ENCODE results near the gene AP2M1. TPM values are rescaled to one million over a fixed set of nuclear protein-coding genes. Genes with fewer than 3 reads are reported as not detected.
A peak's percentile ranks its signal among the peaks of the same experiment; 100 is the strongest.

Gene AP2M1
- total and polyA plus RNA-seq, 2 donors (not counting 3 experiments of a cell fraction or from before 2014, with no cell fraction given) = 431 to 602 TPM

GRCh38 chr3:184176377-184177330 is 2.0 kb downstream of the AP2M1 start:
- intact Hi-C loops (cut with micrococcal nuclease) (loop anchor here (1.0 to 5.0 kb wide), 3 partner anchors 9 to 136 kb away; partner anchors contain the start of genes EIF2B5 and EIF4G1), dilution Hi-C loops (cut with MboI; ENCODE audit: extremely low pct_ligation_motif_present, low sequenced_read_pairs) (no loop called here)
- H3K79me2 ChIP-seq (ENCODE audit: control insufficient read depth, insufficient read depth, low read length) = peaks cover 41% of the 10 kb centered on the region
- H3K9ac ChIP-seq (replicated peaks; ENCODE audit: extremely low read depth, insufficient read depth, low read length) = peak overlapping the region; percentile 86
- FAIRE-seq (peak; percentile 98), DNase-seq (ENCODE audit: low read depth, low spot score) (peak; percentile 90)
- no TSS peak for BruUV-seq (replicated peaks)
- no peaks in the 10 kb centered on the region for H3K9me3 ChIP-seq (replicated peaks; ENCODE audit: control insufficient read depth, insufficient read depth, low read length)
- no peaks in the 10 kb centered on the region for H4K20me1 ChIP-seq (replicated peaks; ENCODE audit: control insufficient read depth, extremely low read depth, insufficient read depth, low read length)
- H3K36me3 ChIP-seq (ENCODE audit: control insufficient read depth in 2 of 2, extremely low read depth in 1 of 2, insufficient read depth in 2 of 2, low read length in 2 of 2) = peaks cover 28 to 43% of the 10 kb centered on the region in 2 experiments
- peak overlapping the region; percentile 81 for H3K4me2 ChIP-seq (ENCODE audit: insufficient read depth, low read length)
- no peaks in the 10 kb centered on the region for H3K9me1 ChIP-seq (replicated peaks; ENCODE audit: control insufficient read depth, extremely low read depth, insufficient read depth, low read length)
- ChIA-PET CTCF (interaction anchor here (0.6 to 1.6 kb wide), 11 partner anchors 8 to 384 kb away, joined by 3 to 14 read pairs (median 4); partner anchors contain the start of genes ABCF3, EEF1AKMT4 and EIF2B5), POLR2A (interaction anchor here (0.5 to 1.0 kb wide), 2 partner anchors 9 to 119 kb away, joined by 4 to 5 read pairs; partner anchors contain the start of gene ABCF3)
- TF ChIP-seq FOS (IDR thresholded peaks at IDR 0.05; ENCODE audit: borderline replicate concordance, insufficient read depth, low read length) = peak; percentile 52
- TF ChIP-seq, protein P1, sequence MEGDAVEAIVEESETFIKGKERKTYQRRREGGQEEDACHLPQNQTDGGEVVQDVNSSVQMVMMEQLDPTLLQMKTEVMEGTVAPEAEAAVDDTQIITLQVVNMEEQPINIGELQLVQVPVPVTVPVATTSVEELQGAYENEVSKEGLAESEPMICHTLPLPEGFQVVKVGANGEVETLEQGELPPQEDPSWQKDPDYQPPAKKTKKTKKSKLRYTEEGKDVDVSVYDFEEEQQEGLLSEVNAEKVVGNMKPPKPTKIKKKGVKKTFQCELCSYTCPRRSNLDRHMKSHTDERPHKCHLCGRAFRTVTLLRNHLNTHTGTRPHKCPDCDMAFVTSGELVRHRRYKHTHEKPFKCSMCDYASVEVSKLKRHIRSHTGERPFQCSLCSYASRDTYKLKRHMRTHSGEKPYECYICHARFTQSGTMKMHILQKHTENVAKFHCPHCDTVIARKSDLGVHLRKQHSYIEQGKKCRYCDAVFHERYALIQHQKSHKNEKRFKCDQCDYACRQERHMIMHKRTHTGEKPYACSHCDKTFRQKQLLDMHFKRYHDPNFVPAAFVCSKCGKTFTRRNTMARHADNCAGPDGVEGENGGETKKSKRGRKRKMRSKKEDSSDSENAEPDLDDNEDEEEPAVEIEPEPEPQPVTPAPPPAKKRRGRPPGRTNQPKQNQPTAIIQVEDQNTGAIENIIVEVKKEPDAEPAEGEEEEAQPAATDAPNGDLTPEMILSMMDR (IDR thresholded peaks at IDR 0.05; ENCODE audit: extremely low read depth in 1 of 2, insufficient read depth in 1 of 2, low read depth in 1 of 2, low read length in 2 of 2) = no peak
- TF ChIP-seq POLR2AphosphoS5 (IDR thresholded peaks at IDR 0.05; ENCODE audit: insufficient read depth, low read depth, low read length) = peak; percentile 54
- no peak for TF ChIP-seq MYC (IDR thresholded peaks at IDR 0.05; ENCODE audit: low read depth, low read length)
- TF ChIP-seq POLR2A (IDR thresholded peaks at IDR 0.05; ENCODE audit: low read depth, low read length) = peak; percentile 50
- H3K27me3 ChIP-seq (ENCODE audit: control insufficient read depth in 2 of 2, insufficient read depth in 2 of 2, low read length in 2 of 2) = no peaks in the 10 kb centered on the region
- peaks cover 28% of the 10 kb centered on the region for H3K4me1 ChIP-seq (ENCODE audit: control insufficient read depth, extremely low read depth, insufficient read depth, low read length)
- peak overlapping the region; percentile 73 for H3K27ac ChIP-seq (ENCODE audit: insufficient read depth, low read depth, low read length)
- no peak overlapping the region for H2AFZ ChIP-seq (ENCODE audit: low read depth, low read length)
- H3K4me3 ChIP-seq (replicated peaks in 1 of 3; ENCODE audit: insufficient read depth in 1 of 3, low read depth in 1 of 3, low read length in 3 of 3) = peak overlapping the region; percentile 84 to 97 (median 87)

Data from endothelial cell of umbilical vein (primary cell).